Trophoblast cell (in vitro differentiated cells and primary cell): ENCODE data around the gene HSPA4L.

ENCODE experiments used
- DNase-seq, 2 donors: peaks; one replicate each; pipeline ENCODE4 v3.0.0-alpha.2; 2016
- H2AFZ ChIP-seq: 2 replicates; pipeline ENCODE4 v1.6.1; 2013; ENCODE audit warnings: low read length, moderate library complexity, mild to moderate bottlenecking; ENCODE audit not compliant: insufficient read depth, poor library complexity
- H2AK5ac ChIP-seq: 2 replicates; pipeline ENCODE4 v1.6.1; 2013; ENCODE audit warnings: mild to moderate bottlenecking, low read length
- H2BK120ac ChIP-seq: 2 replicates; pipeline ENCODE4 v1.6.1; 2013; ENCODE audit warnings: low read length, mild to moderate bottlenecking, moderate library complexity; ENCODE audit not compliant: insufficient read depth, poor library complexity
- H2BK12ac ChIP-seq: 2 replicates; pipeline ENCODE4 v1.6.1; 2013; ENCODE audit warnings: mild to moderate bottlenecking, low read length, moderate library complexity
- H2BK5ac ChIP-seq: 2 replicates; pipeline ENCODE4 v1.6.1; 2013; ENCODE audit warnings: low read length, low read depth, moderate library complexity, mild to moderate bottlenecking; ENCODE audit not compliant: poor library complexity
- H3K14ac ChIP-seq: 2 replicates; pipeline ENCODE4 v1.6.1; 2013; ENCODE audit warnings: mild to moderate bottlenecking, low read length
- H3K18ac ChIP-seq: 2 replicates; pipeline ENCODE4 v1.6.1; 2013; ENCODE audit warnings: mild to moderate bottlenecking, low read length
- H3K23ac ChIP-seq: 2 replicates; pipeline ENCODE4 v1.6.1; 2013; ENCODE audit warnings: low read length
- H3K27ac ChIP-seq: 2 replicates; pipeline ENCODE4 v1.5.1; 2013; ENCODE audit warnings: low read depth, mild to moderate bottlenecking, inconsistent platforms, low read length, moderate library complexity
- H3K27me3 ChIP-seq: 2 replicates; pipeline ENCODE4 v1.6.1; 2013; ENCODE audit warnings: inconsistent platforms, mild to moderate bottlenecking, low read length, moderate library complexity; ENCODE audit not compliant: insufficient read depth
- H3K36me3 ChIP-seq, 2 experiments: 1 replicate in 1 of 2; 2 replicates in 1 of 2; pipeline ENCODE4 v1.6.1; 2013; ENCODE audit warnings: low read length in 2 of 2, mild to moderate bottlenecking in 2 of 2, moderate library complexity in 1 of 2; ENCODE audit not compliant: insufficient read depth in 2 of 2, control insufficient read depth in 1 of 2
- H3K4ac ChIP-seq: 2 replicates; pipeline ENCODE4 v1.6.1; 2013; ENCODE audit warnings: low read depth, mild to moderate bottlenecking, low read length, moderate library complexity
- H3K4me1 ChIP-seq, 2 experiments: 1 replicate in 1 of 2; 2 replicates in 1 of 2; pipeline ENCODE4 v1.6.1; 2013; ENCODE audit warnings: low read length in 2 of 2, mild to moderate bottlenecking in 2 of 2, moderate library complexity in 1 of 2; ENCODE audit not compliant: insufficient read depth in 2 of 2, control insufficient read depth in 1 of 2
- H3K4me2 ChIP-seq: 2 replicates; pipeline ENCODE4 v1.6.1; 2013; ENCODE audit warnings: inconsistent platforms, mild to moderate bottlenecking, low read length, moderate library complexity
- H3K4me3 ChIP-seq: 2 replicates; pipeline ENCODE4 v1.5.1; 2013; ENCODE audit warnings: mild to moderate bottlenecking, low read depth, low read length, inconsistent platforms
- H3K79me1 ChIP-seq: one replicate; pipeline ENCODE4 v1.6.1; 2013; ENCODE audit warnings: low read length
- H3K79me2 ChIP-seq: 2 replicates; pipeline ENCODE4 v1.6.1; 2013; ENCODE audit warnings: low read length, mild to moderate bottlenecking; ENCODE audit not compliant: control insufficient read depth, insufficient read depth, poor library complexity
- H3K9ac ChIP-seq: 2 replicates; pipeline ENCODE4 v1.6.1; 2013; ENCODE audit warnings: mild to moderate bottlenecking, low read length
- H3K9me3 ChIP-seq: 2 replicates; pipeline ENCODE4 v1.6.1; 2013; ENCODE audit warnings: low read depth, mild to moderate bottlenecking, control low read depth, inconsistent platforms, low read length; ENCODE audit not compliant: insufficient read depth
- H4K12ac ChIP-seq: 2 replicates; pipeline ENCODE4 v1.6.1; 2013; ENCODE audit warnings: low read depth, mild to moderate bottlenecking, low read length, moderate library complexity
- H4K8ac ChIP-seq: 2 replicates; pipeline ENCODE4 v1.6.1; 2013; ENCODE audit warnings: low read depth, mild to moderate bottlenecking, low read length, moderate library complexity
- H4K91ac ChIP-seq: one replicate; pipeline ENCODE4 v1.6.1; 2013; ENCODE audit warnings: low read depth, mild to moderate bottlenecking, low read length, moderate library complexity
- WGBS: extraction: QIAGEN DNeasy Blood & Tissue Kit; methylation state at CpG from one replicate; pipeline ENCODE4 v1.1.7; 2013; ENCODE audit warnings: missing lambda C conversion rate; ENCODE audit not compliant: insufficient read length, insufficient coverage; ENCODE audit errors: extremely low coverage; 5-methylcytosine and 5-hydroxymethylcytosine counted together

HSPA4L gene

GRCh38 chr4:127775843-127776242 lies 6.3 kb upstream of the HSPA4L start:
- Histone ChIP-seq H3K18ac (no peak overlapping the region), H4K8ac (no peak overlapping the region), H2AFZ (no peak overlapping the region), H3K36me3 (no peaks in the 10 kb centered on the region), H2BK120ac (no peak overlapping the region), H3K4me2 (no peak overlapping the region), H3K27ac (no peak overlapping the region), H3K23ac (no peak overlapping the region), H2BK5ac (no peak overlapping the region), H2BK12ac (no peak overlapping the region), H3K4me3 (no peak overlapping the region), H3K9ac (no peak overlapping the region), H2AK5ac (no peak overlapping the region), H4K12ac (no peak overlapping the region), H3K4ac (no peak overlapping the region), H3K14ac (no peak overlapping the region), H3K27me3 (no peaks in the 10 kb centered on the region), H4K91ac (no peak overlapping the region), H3K79me2 (no peaks in the 10 kb centered on the region), H3K4me1 (no peaks in the 10 kb centered on the region), H3K9me3 (no peaks in the 10 kb centered on the region), H3K79me1 (no peaks in the 10 kb centered on the region)
- DNase-seq = no peak
- WGBS = no CpG with 5 or more reads among the region's 4 CpGs

DNA sequence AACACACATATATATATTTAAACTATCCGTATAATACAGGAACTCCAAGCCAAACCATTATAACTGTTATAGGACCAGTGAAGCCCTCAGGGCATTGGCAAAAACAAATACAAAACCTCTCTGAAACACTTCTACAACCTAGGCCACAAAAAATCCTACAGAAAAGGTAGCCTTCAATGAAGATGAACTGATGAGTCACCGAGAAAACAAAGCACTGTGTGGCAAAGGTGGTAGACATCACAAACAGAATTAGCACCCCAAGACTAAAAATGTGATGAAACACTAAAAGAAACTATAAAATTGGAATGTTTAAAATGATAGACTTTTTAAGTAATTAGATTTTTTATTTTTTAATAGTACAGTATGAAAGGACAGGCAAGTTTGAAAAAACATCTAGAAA lies 5.5 kb upstream of the HSPA4L start:
- no peak overlapping the region for H2BK5ac ChIP-seq
- H4K12ac ChIP-seq = no peak overlapping the region
- H2AK5ac ChIP-seq = no peak overlapping the region
- H4K8ac ChIP-seq = no peak overlapping the region
- no peak overlapping the region for H3K14ac ChIP-seq
- no peaks in the 10 kb centered on the region for H3K9me3 ChIP-seq
- H3K79me1 ChIP-seq = peaks cover 1% of the 10 kb centered on the region
- no peaks in the 10 kb centered on the region for H3K27me3 ChIP-seq
- no CpG with 5 or more reads among the region's 2 CpGs for WGBS
- no peak overlapping the region for H2BK120ac ChIP-seq
- no peak overlapping the region for H3K4me3 ChIP-seq
- H3K23ac ChIP-seq = no peak overlapping the region
- no peak overlapping the region for H3K4ac ChIP-seq
- no peaks in the 10 kb centered on the region for H3K36me3 ChIP-seq
- no peak for DNase-seq
- H3K27ac ChIP-seq = no peak overlapping the region
- H3K4me1 ChIP-seq = peaks cover 2 to 6% of the 10 kb centered on the region in 2 experiments
- H3K4me2 ChIP-seq = no peak overlapping the region
- no peak overlapping the region for H3K9ac ChIP-seq
- H4K91ac ChIP-seq = no peak overlapping the region
- H2AFZ ChIP-seq = no peak overlapping the region
- H3K18ac ChIP-seq = no peak overlapping the region
- H2BK12ac ChIP-seq = no peak overlapping the region
- H3K79me2 ChIP-seq = peaks cover under 1% of the 10 kb centered on the region

DNA sequence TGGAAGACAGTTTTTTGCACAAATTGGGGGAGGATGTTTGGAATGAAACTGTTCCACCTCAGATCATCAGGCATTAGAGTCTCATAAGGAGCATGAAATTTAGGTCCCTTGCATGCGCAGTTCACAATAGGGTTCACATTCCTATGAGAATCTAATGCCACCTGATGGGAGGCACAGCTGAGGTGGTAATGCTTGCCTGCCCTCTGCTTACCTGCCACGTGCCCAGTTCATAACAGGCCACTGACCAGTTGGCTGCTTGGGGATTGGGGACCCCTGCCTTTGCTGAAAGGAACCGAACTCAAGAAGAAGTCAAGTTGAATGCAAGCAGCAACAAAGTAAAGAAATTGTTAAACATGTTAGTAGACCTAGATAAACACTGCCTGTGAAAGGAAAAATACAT lies 4.6 kb upstream of the HSPA4L start:
- Histone ChIP-seq H4K91ac (no peak overlapping the region), H3K9me3 (no peaks in the 10 kb centered on the region), H3K4me1 (peaks cover 4 to 8% of the 10 kb centered on the region in 2 experiments), H3K14ac (no peak overlapping the region), H4K8ac (no peak overlapping the region), H4K12ac (no peak overlapping the region), H3K27ac (no peak overlapping the region), H3K4me3 (no peak overlapping the region), H3K4ac (no peak overlapping the region), H2AK5ac (no peak overlapping the region), H3K18ac (no peak overlapping the region), H3K23ac (no peak overlapping the region), H2BK5ac (no peak overlapping the region), H3K79me1 (peaks cover 7% of the 10 kb centered on the region), H3K4me2 (no peak overlapping the region), H3K79me2 (peaks cover 4% of the 10 kb centered on the region), H3K27me3 (no peaks in the 10 kb centered on the region), H3K9ac (no peak overlapping the region), H2AFZ (no peak overlapping the region), H2BK120ac (no peak overlapping the region), H3K36me3 (no peaks in the 10 kb centered on the region), H2BK12ac (no peak overlapping the region)
- no peak for DNase-seq
- WGBS = no CpG with 5 or more reads among the region's 3 CpGs

GRCh38 chr4:127778102-127778501 lies 4.0 kb upstream of the HSPA4L start:
- no peak overlapping the region for H3K4me3 ChIP-seq
- no peak for DNase-seq
- H3K4me2 ChIP-seq = no peak overlapping the region
- H3K23ac ChIP-seq = no peak overlapping the region
- H2BK5ac ChIP-seq = no peak overlapping the region
- H4K91ac ChIP-seq = no peak overlapping the region
- H2BK120ac ChIP-seq = no peak overlapping the region
- H3K79me2 ChIP-seq = peaks cover 4% of the 10 kb centered on the region
- no peak overlapping the region for H3K14ac ChIP-seq
- H3K18ac ChIP-seq = no peak overlapping the region
- H3K4ac ChIP-seq = no peak overlapping the region
- WGBS = no CpG with 5 or more reads among the region's 2 CpGs
- H2BK12ac ChIP-seq = no peak overlapping the region
- H4K8ac ChIP-seq = no peak overlapping the region
- H2AFZ ChIP-seq = no peak overlapping the region
- no peak overlapping the region for H3K9ac ChIP-seq
- H2AK5ac ChIP-seq = no peak overlapping the region
- H3K27ac ChIP-seq = no peak overlapping the region
- H3K4me1 ChIP-seq = peaks cover 4 to 8% of the 10 kb centered on the region in 2 experiments
- peaks cover 2% of the 10 kb centered on the region for H3K27me3 ChIP-seq
- no peaks in the 10 kb centered on the region for H3K9me3 ChIP-seq
- no peak overlapping the region for H4K12ac ChIP-seq
- H3K79me1 ChIP-seq = peaks cover 7% of the 10 kb centered on the region
- H3K36me3 ChIP-seq = no peaks in the 10 kb centered on the region
